ENCODE data around the gene CTAGE4.
"Not testable (repeated sequence)": the region's sequence is repeated elsewhere in the genome, so short reads cannot be mapped to it uniquely, and the experiment has no call there.

Gene CTAGE4

DNA sequence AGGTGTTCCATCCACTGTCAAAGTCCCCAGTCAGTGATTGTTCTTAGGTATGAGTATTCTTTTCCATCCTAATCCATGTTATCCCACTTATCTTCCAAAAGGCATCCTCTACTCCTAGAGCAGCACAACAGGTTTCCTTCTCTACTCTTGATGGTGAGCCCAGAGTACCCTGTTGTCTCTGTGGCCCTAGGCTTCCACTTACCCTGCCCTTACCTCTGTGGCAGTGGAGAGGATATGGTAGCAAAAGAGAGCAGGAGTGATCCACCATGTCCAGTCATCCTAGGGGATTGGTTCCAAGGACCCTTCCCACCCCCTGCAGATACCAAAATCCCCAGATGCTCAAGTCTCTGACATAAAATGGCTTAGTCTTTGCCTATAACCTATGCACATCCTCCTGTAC lies 33.9 kb downstream of the CTAGE4 start:
- DNase-seq, result not testable (repeated sequence)

DNA sequence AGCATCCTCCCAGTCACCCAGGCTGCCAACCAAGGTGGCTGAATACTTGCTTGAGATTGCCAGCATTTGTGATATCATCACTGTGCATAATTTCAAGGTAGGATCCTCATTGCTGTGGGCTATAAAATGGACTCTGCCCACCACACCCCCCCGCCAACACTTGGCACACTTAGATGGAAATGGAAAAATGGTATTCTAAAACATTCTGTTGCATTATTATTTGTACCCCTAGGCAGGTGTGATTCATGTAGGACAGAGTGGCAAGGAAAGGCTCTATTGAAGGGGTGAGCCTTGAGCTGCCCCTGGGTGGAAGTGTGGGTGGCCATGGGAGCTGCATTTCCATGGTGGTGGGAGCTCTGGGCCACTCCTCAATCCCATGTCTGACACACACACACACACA lies 35.3 kb downstream of the CTAGE4 start:
- DNase-seq, result not testable (repeated sequence)

DNA sequence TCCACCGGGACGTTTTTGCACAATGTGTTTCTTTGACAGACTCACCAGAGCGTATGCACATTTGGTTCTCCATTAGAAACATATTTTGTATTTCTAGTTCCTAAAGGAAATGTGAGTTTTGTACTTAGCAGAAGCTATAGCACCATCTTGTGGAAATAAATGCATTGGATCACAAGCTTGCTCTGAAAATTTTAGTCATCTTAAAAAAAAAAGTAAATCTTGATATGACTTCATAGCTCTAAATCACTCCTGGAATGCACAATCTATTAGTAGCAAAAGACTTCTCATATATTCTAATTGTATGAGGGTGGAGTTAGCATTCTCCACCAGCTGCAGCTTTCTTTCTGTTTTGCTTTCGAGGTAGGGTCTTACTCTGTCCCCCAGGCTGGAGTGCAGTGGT lies 35.9 kb downstream of the CTAGE4 start:
- not testable (repeated sequence) for DNase-seq

- DNase-seq, result not testable (repeated sequence)
Observed at GRCh38 chr7:144220531-144220930, 37.3 kb downstream of the CTAGE4 start.

DNA sequence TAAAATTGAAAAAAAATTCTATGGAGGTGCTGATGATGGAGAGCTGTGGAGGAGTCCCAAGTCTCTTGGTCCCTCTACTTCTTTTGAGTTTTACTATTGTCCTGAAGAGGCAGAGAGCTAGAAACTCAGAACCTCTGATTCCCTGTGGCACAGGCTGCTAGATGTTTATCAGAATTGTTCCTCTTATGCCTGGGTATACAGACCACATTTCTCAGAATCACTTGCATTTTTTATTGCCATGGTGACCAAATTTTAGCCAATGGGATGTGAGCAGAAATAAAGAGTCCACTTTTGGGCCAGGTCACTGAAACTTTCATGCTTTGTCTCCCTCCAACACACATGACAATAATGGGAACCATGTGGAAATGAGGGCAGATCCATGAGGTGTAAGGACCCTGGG lies 40.4 kb downstream of the CTAGE4 start:
- DNase-seq, result not testable (repeated sequence)

GRCh38 chr7:144226866-144227265 lies 43.6 kb downstream of the CTAGE4 start:
- DNase-seq, result not testable (repeated sequence)

- DNase-seq, result not testable (repeated sequence)
Observed at GRCh38 chr7:144228810-144229209, 45.5 kb downstream of the CTAGE4 start.

- not testable (repeated sequence) for DNase-seq
Observed at GRCh38 chr7:144231027-144231426, 47.8 kb downstream of the CTAGE4 start.

DNA sequence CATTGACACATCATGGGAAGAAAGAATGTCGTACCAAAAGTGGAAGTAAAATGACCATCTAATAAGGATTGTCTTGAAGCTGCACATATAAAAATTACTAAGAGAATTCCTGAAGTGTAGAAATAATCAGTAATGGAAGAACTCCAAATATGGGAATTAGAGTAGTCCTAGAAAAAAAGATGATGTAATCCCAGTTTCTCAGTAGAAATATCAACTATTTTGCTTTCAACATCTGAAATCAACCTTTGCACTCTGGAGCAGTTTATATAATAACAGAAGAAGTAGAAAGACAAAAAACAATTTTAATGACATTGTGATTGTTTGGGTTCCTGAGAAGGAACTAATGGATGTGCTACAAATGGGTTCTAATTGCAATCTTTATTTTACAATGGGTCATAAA lies 49.8 kb downstream of the CTAGE4 start:
- DNase-seq, result not testable (repeated sequence)

Measured in T-helper 2 cell (primary cell).